Measurements from ENCODE around the gene B3GALNT2. TPM values are rescaled to one million over a fixed set of nuclear protein-coding genes. Genes with fewer than 3 reads are reported as not detected.

B3GALNT2 gene
- total and polyA plus RNA-seq, 7 donors: 7.1 to 46.9 (median 27.0) TPM

GRCh38 chr1:235448616-235449015 lies 55.6 kb downstream of the B3GALNT2 start:
- H3K4me3 ChIP-seq: no peak overlapping the region
- peaks cover 24 to 100% of the 10 kb centered on the region in 2 donors for H3K36me3 ChIP-seq (ENCODE audit: insufficient read depth in 1 of 2, low read depth in 1 of 2)
- DNase-seq (no peak), ATAC-seq (no peak)
- H3K4me1 ChIP-seq: no peaks in the 10 kb centered on the region
- no peak overlapping the region for H3K27ac ChIP-seq
- H3K27me3 ChIP-seq (ENCODE audit: insufficient read depth in 3 of 3, low read length in 2 of 3): no peaks in the 10 kb centered on the region
- TF ChIP-seq, protein P1, sequence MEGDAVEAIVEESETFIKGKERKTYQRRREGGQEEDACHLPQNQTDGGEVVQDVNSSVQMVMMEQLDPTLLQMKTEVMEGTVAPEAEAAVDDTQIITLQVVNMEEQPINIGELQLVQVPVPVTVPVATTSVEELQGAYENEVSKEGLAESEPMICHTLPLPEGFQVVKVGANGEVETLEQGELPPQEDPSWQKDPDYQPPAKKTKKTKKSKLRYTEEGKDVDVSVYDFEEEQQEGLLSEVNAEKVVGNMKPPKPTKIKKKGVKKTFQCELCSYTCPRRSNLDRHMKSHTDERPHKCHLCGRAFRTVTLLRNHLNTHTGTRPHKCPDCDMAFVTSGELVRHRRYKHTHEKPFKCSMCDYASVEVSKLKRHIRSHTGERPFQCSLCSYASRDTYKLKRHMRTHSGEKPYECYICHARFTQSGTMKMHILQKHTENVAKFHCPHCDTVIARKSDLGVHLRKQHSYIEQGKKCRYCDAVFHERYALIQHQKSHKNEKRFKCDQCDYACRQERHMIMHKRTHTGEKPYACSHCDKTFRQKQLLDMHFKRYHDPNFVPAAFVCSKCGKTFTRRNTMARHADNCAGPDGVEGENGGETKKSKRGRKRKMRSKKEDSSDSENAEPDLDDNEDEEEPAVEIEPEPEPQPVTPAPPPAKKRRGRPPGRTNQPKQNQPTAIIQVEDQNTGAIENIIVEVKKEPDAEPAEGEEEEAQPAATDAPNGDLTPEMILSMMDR (IDR thresholded peaks at IDR 0.05): no peak
- WGBS, 3 donors: 81 to 85% (median 85%) methylated on average over 7 of the region's 7 CpGs
- H3K9me3 ChIP-seq: no peaks in the 10 kb centered on the region
- intact Hi-C loops (cut with DNase I): no loop called here

GRCh38 chr1:235442788-235443429 lies 61.3 kb downstream of the B3GALNT2 start:
- no peak overlapping the region for H3K4me3 ChIP-seq
- 88 to 94% (median 90%) methylated on average over 9 of the region's 9 CpGs for WGBS, 3 donors

GRCh38 chr1:235441159-235441685 lies 63.0 kb downstream of the B3GALNT2 start:
- Histone ChIP-seq H3K4me3 (no peak overlapping the region), H3K4me1 (no peaks in the 10 kb centered on the region), H3K36me3 (ENCODE audit: insufficient read depth in 1 of 2, low read depth in 1 of 2) (peaks cover 13 to 95% of the 10 kb centered on the region in 2 donors), H3K9me3 (no peaks in the 10 kb centered on the region), H3K27me3 (ENCODE audit: insufficient read depth in 3 of 3, low read length in 2 of 3) (no peaks in the 10 kb centered on the region), H3K27ac (peak overlapping the region; percentile 10)
- DNase-seq: no peak
- intact Hi-C loops (cut with DNase I): no loop called here
- WGBS, 3 donors: 32 to 62% (median 40%) methylated on average over 6 of the region's 6 CpGs
- peak; percentile 35 to 72 (median 48) for ATAC-seq
- TF ChIP-seq, protein P1 (IDR thresholded peaks at IDR 0.05): no peak

More at GRCh38 chr1:235442788-235443429, 61.3 kb downstream of the B3GALNT2 start:
- peak overlapping the region; percentile 24 for H3K27ac ChIP-seq
- H3K27me3 ChIP-seq (ENCODE audit: insufficient read depth in 3 of 3, low read length in 2 of 3): no peaks in the 10 kb centered on the region
- TF ChIP-seq, protein P1 (IDR thresholded peaks at IDR 0.05): no peak
- no peaks in the 10 kb centered on the region for H3K9me3 ChIP-seq
- H3K36me3 ChIP-seq (ENCODE audit: insufficient read depth in 1 of 2, low read depth in 1 of 2): peaks cover 17 to 95% of the 10 kb centered on the region in 2 donors
- H3K4me1 ChIP-seq: no peaks in the 10 kb centered on the region
- ATAC-seq (peak; percentile 43 to 77 (median 57)), DNase-seq (no peak)
- intact Hi-C loops (cut with DNase I): no loop called here

GRCh38 chr1:235434001-235434400 lies 70.3 kb downstream of the B3GALNT2 start:
- ATAC-seq (no peak), DNase-seq (no peak)
- Histone ChIP-seq H3K9me3 (no peaks in the 10 kb centered on the region), H3K4me1 (no peaks in the 10 kb centered on the region), H3K27me3 (ENCODE audit: insufficient read depth in 3 of 3, low read length in 2 of 3) (no peaks in the 10 kb centered on the region), H3K27ac (no peak overlapping the region), H3K4me3 (no peak overlapping the region), H3K36me3 (ENCODE audit: insufficient read depth in 1 of 2, low read depth in 1 of 2) (peaks cover 0 to 73% of the 10 kb centered on the region in 2 donors)
- WGBS, 3 donors: 89 to 92% (median 90%) methylated on average over 8 of the region's 8 CpGs
- intact Hi-C loops (cut with DNase I): no loop called here
- TF ChIP-seq, protein P1 (IDR thresholded peaks at IDR 0.05): no peak
